ENCODE results near the gene SMURF2. TPM values are rescaled to one million over a fixed set of nuclear protein-coding genes. Genes with fewer than 3 reads are reported as not detected.

The SMURF2 gene
- total and polyA plus RNA-seq, 2 of the 4 experiments (the other 2 are of a cell fraction): 131 to 774 TPM

DNA sequence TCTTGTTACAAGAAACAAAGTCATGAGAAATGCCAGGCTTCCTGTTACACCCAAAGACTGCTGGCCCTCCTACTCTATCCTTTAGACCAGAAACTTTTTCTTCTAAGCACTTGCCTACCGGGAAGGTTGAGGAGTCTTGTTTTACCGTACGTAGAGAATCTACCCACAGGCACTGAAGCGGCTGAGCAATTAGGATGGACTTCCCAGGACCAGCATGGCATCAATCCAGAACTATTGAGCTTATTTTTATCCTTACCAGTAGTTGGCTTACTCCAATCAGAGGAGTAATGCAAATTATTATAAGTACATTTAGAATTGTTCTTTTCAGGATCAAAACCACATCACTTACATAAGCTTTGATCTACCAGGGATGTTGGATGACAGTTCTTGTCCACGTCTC, 129.7 kb downstream of the SMURF2 start:
- no peak overlapping the region for H3K4me3 ChIP-seq (ENCODE audit: insufficient read depth, low read depth, low read length)
- H3K27me3 ChIP-seq (ENCODE audit: control insufficient read depth, insufficient read depth, low read length): no peaks in the 10 kb centered on the region
- peak overlapping the region in 1 of 2 experiments; percentile 22; a peak in 2 of 4 replicates for H4K8ac ChIP-seq (ENCODE audit: low read depth in 2 of 2, low read length in 2 of 2)
- BruUV-seq (replicated peaks): no TSS peak
- no peak overlapping the region for H4K91ac ChIP-seq (ENCODE audit: insufficient read depth, low read depth, low read length)
- intact Hi-C loops (cut with micrococcal nuclease): no loop called here
- H2AK9ac ChIP-seq (replicated peaks; ENCODE audit: low read depth, low read length, poor library complexity): no peak overlapping the region
- H2BK5ac ChIP-seq (ENCODE audit: low read depth, low read length, poor library complexity, severe bottlenecking): no peak overlapping the region
- H3K9ac ChIP-seq (ENCODE audit: low read depth, low read length): no peak overlapping the region
- no peak overlapping the region for H3K4ac ChIP-seq (ENCODE audit: low read depth, low read length)
- no CpG with 5 or more reads among the region's 5 CpGs for WGBS, 2 experiments (ENCODE audit: extremely low coverage in 2 of 2, insufficient read length in 1 of 2)
- ATAC-seq (ENCODE audit: low read depth) (no peak; the same call in 1 of the 2 replicates), DNase-seq (no peak)
- no peak overlapping the region for H3K18ac ChIP-seq (ENCODE audit: low read depth, low read length)
- no peak overlapping the region for H2BK15ac ChIP-seq (ENCODE audit: low read depth, low read length)
- H3K56ac ChIP-seq (ENCODE audit: extremely low read depth, insufficient read depth, low read length): no peak overlapping the region
- no peak overlapping the region; the same call in 1 of the 2 replicates for H3K14ac ChIP-seq (replicated peaks; ENCODE audit: low read depth, low read length)
- H2AFZ ChIP-seq (replicated peaks; ENCODE audit: low read length, poor library complexity): no peak overlapping the region
- H4K20me1 ChIP-seq (ENCODE audit: insufficient read depth, low read length): peaks cover 46% of the 10 kb centered on the region
- no peak overlapping the region for H2BK120ac ChIP-seq (ENCODE audit: low read depth, low read length)
- no peaks in the 10 kb centered on the region for H3K9me3 ChIP-seq (ENCODE audit: control insufficient read depth, insufficient read depth, low read length)
- in situ Hi-C loops (cut with MboI; ENCODE audit: low sequenced_read_pairs): no loop called here
- H4K5ac ChIP-seq (ENCODE audit: low read depth, low read length): no peak overlapping the region
- no peak overlapping the region for H3K4me2 ChIP-seq (ENCODE audit: low read depth, low read length)
- H3K36me3 ChIP-seq (ENCODE audit: control insufficient read depth, insufficient read depth, low read length): peaks cover 47% of the 10 kb centered on the region
- ChIA-PET CTCF (interaction anchor here (0.6 kb wide), 1 partner anchor 81 kb away, joined by 3 read pairs; no protein-coding TSS in a partner anchor), POLR2A (ENCODE audit: unreplicated experiment) (no interaction called here)
- H3K23ac ChIP-seq (ENCODE audit: low read depth, low read length): no peak overlapping the region; the same call in 1 of the 2 replicates
- no peak overlapping the region for H2BK20ac ChIP-seq (ENCODE audit: low read depth, low read length)
- peaks cover 15% of the 10 kb centered on the region; the same call in 1 of the 2 replicates for H3K9me1 ChIP-seq (ENCODE audit: insufficient read depth, low read length)
- H3K79me1 ChIP-seq (ENCODE audit: low read depth in 1 of 2, low read length in 2 of 2): peaks cover under 1 to 43% of the 10 kb centered on the region in 2 experiments; a peak in 3 of 4 replicates
- TF ChIP-seq POLR2A (IDR thresholded peaks at IDR 0.05; ENCODE audit: low read depth, low read length) (peak; percentile 41; the same call in 1 of the 2 replicates), MAZ (IDR thresholded peaks at IDR 0.05; ENCODE audit: borderline replicate concordance, low read depth, low read length) (no peak)
- H3K27ac ChIP-seq (ENCODE audit: insufficient read depth, low read length): no peak overlapping the region
- dilution Hi-C loops (cut with HindIII; ENCODE audit: low sequenced_read_pairs, unreplicated experiment): no loop called here
- no peak overlapping the region for H2AK5ac ChIP-seq (ENCODE audit: low read depth, low read length)
- no peaks in the 10 kb centered on the region for H3K4me1 ChIP-seq (ENCODE audit: control insufficient read depth, insufficient read depth, low read length)

Measured in IMR-90 (cell line).